VCaP (cell line): ENCODE data around the gene HHIPL1.

Experiments
- H3K27ac ChIP-seq: fragments of 450-650 bp; 2 replicates; pipeline ENCODE4 v1.5.1; 2017
- CTCF ChIP-seq: fragments of 450-650 bp; conservative IDR thresholded peaks from 2 replicates; pipeline ENCODE4 v1.5.1; 2017; ENCODE audit warnings: mild to moderate bottlenecking, moderate library complexity

The HHIPL1 gene

GRCh38 chr14:99717682-99718013 lies 72.7 kb downstream of the HHIPL1 start:
- no peak for TF ChIP-seq CTCF
- no peak overlapping the region for H3K27ac ChIP-seq

- no peak for TF ChIP-seq CTCF
- H3K27ac ChIP-seq, result no peak overlapping the region
Measured at GRCh38 chr14:99718031-99718810, 73.3 kb downstream of the HHIPL1 start.

GRCh38 chr14:99718811-99719192 lies 73.9 kb downstream of the HHIPL1 start:
- TF ChIP-seq CTCF, result no peak
- H3K27ac ChIP-seq, result no peak overlapping the region

GRCh38 chr14:99720941-99721791 lies 76.2 kb downstream of the HHIPL1 start:
- no peak for TF ChIP-seq CTCF
- no peak overlapping the region for H3K27ac ChIP-seq

DNA sequence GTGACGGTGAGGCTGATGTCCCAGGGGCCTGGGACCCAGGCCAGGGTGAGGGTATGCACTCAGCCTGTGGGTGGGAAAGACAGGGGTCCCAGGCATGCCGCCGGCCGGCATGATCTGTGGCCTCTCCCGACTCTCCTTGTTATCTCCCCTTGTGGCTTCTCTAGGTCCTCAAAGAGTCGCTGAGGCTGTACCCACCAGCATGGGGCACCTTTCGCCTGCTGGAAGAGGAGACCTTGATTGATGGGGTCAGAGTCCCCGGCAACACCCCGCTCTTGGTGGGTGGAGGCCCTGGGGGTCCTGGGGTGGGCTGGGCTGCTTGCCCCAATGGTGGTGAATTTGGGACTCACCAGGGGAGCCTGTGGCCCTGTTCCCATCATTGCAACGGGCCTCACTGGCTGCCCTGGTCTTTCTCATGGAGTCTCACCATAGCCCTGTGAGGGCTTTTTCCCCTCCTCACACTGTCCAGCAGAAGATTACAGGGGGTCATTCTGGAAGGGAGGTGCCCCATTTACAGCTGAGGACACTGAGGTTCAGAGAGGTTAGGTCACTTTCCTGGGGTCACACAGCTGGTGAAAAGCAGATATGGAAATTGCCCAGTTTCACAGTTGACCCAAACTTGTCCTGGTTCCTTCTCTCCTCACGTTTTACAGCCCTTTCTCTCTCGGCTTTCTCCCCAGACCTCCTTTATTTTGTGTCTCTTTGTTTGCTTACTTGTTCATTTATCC lies 77.0 kb downstream of the HHIPL1 start:
- no peak for TF ChIP-seq CTCF

DNA sequence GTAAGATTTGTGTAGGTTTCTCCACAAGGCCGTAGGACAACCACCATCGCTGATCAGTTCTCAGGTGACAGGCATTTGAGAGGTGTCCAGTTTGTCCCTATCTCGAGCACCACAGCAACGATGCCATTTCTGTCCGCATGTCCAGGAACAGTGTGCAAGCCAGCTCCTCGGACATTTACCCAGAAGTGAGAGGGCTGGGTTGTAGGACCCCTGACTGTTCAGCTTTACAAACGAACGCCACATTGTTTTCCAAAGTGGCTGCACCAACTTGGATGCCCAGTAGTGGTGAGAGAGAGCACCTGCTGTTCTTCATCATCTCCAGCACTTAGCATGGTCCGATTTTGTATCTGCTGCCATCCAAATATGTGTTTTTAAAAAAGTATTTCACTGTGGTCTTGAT lies 77.8 kb downstream of the HHIPL1 start:
- TF ChIP-seq CTCF, result no peak
- no peak overlapping the region for H3K27ac ChIP-seq

More for the DNA sequence above, 77.0 kb downstream of the HHIPL1 start:
- H3K27ac ChIP-seq, result no peak overlapping the region
